Hematopoietic multipotent progenitor cell (in vitro differentiated cells): ENCODE data around the gene SMLR1. TPM values are rescaled to one million over a fixed set of nuclear protein-coding genes. Genes with fewer than 3 reads are reported as not detected.

Experiments
- total RNA-seq: library from RNA; depleted of rRNA; stranded (reverse); fragments of >200 nt; gene quantifications from one replicate; pipeline ENCODE4 v1.2.3, GENCODE V29; 2012

The SMLR1 gene
- total RNA-seq, 1 donor, result not detected

Other genes with a start within 250 kb of the SMLR1 start
- gene EPB41L2, start 235.8 kb downstream of the SMLR1 start, total RNA-seq, result 7.5 TPM